22Rv1 (cell line): ENCODE results near the gene RTCB.

ENCODE experiments used
- H3K27ac ChIP-seq: fragments of 450-650 bp; 2 replicates; pipeline ENCODE4 v1.5.1; 2017
- ZFX ChIP-seq: fragments of 450-650 bp; IDR thresholded peaks from 2 replicates; pipeline ENCODE4 v1.6.1; 2017; ENCODE audit warnings: antibody characterized with exemption, borderline replicate concordance
- TF ChIP-seq, protein P1 (sequence below): fragments of 450-650 bp; IDR thresholded peaks from 2 replicates; pipeline ENCODE4 v1.5.1; 2017; ENCODE audit warnings: mild to moderate bottlenecking

The RTCB gene

DNA sequence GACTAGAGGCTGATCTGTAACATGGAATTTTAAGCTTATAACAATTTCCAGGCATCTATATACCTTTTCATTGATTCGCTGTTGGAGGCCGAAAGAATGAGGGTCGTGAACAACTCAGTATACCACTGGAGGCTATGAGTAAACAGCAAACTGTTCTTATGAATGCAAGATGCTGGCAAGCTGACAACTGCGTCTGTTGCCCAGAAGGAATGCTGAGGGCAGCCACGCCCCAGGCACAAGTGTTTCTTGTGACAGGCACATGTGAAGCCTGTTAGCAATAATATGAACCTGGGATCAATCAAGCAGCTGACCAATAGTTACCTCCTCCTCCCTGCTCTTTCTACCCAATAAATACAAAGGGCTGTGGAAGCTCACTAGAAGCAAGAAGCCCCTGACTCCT lies 15.3 kb downstream of the RTCB start:
- H3K27ac ChIP-seq, result no peak overlapping the region
- TF ChIP-seq, protein P1, sequence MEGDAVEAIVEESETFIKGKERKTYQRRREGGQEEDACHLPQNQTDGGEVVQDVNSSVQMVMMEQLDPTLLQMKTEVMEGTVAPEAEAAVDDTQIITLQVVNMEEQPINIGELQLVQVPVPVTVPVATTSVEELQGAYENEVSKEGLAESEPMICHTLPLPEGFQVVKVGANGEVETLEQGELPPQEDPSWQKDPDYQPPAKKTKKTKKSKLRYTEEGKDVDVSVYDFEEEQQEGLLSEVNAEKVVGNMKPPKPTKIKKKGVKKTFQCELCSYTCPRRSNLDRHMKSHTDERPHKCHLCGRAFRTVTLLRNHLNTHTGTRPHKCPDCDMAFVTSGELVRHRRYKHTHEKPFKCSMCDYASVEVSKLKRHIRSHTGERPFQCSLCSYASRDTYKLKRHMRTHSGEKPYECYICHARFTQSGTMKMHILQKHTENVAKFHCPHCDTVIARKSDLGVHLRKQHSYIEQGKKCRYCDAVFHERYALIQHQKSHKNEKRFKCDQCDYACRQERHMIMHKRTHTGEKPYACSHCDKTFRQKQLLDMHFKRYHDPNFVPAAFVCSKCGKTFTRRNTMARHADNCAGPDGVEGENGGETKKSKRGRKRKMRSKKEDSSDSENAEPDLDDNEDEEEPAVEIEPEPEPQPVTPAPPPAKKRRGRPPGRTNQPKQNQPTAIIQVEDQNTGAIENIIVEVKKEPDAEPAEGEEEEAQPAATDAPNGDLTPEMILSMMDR, result no peak
- no peak for TF ChIP-seq ZFX

DNA sequence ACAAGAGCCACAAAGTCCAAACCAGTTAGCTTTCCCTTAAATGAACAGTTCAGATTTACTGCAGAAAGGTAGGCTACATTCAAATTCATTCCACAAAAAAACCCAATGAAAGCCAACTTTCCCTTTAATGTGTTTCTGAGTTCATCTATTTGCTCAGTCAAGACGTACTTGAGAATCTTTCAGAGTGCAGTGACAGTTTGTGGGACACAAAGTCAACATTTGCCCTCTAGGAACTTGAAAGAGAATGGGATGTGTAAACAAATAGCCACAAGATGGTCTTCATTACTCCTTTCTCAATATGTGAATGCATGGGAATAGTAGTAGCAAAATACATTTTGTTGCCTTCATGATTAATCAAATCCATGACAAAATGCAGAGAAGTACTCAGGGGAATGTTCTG lies 15.8 kb downstream of the RTCB start:
- no peak overlapping the region for H3K27ac ChIP-seq
- TF ChIP-seq, protein P1, result no peak
- TF ChIP-seq ZFX, result no peak

DNA sequence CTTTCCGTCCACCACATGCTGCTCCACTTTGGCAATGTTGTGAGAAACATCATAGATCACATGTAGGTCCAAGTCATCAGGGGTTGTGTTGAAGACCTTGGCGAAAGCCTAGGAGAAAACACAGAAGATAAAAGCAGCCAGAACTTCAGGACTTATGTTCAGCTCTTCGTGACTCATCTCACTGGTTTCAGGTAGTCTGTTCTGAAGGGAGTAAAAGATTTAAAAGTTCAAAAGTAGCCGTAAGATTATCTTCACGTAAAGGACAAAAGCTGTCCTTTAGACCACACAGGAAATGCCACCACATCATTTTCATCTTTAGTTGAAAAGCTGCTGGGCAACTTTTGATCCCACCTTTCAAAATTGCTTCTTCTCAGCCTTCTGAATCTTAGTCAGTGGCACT lies 16.9 kb downstream of the RTCB start:
- TF ChIP-seq ZFX, result no peak
- TF ChIP-seq, protein P1, result no peak
- H3K27ac ChIP-seq, result no peak overlapping the region

DNA sequence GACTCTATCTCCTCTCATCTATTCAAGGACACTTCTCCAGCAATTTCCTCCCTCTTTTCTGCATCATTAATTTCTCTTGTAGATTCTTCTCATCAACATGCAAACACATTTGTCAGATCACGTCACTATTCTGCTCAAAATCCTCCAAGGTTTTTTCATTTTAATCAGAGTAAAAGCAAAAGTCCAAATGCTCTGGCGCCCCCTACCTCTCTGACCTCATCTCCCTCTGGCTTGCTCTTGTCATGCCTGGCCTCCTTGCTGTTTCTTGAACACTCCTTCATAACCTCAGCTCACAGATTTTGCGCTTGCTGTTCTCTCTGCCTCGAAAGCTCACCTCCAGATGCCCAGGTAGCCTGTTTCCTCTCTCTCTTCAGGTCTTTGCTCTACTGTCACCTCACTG lies 22.4 kb downstream of the RTCB start:
- TF ChIP-seq, protein P1, result peak; percentile 73
- TF ChIP-seq ZFX, result no peak
- no peak overlapping the region for H3K27ac ChIP-seq

DNA sequence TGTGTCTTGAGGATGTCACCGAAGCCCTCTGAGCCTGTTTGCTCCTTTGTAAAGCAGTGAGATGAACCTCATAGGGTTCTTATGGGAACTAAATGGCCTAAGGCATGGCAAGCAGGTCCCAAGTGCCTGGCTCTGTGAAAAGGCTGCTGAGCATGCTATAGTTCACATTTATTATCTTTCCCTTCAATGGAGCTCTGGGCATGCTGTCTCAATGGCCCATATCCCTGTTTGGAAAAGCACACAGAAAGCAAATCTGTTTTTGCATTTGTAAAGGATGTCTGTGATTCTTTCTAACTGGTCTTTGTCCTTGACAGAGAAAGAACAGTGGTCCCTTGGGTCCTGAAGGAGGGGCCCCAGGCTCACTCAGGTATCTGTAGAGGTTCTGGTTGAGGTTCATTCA lies 26.4 kb downstream of the RTCB start:
- TF ChIP-seq ZFX, result no peak
- TF ChIP-seq, protein P1, result no peak
- H3K27ac ChIP-seq, result no peak overlapping the region

DNA sequence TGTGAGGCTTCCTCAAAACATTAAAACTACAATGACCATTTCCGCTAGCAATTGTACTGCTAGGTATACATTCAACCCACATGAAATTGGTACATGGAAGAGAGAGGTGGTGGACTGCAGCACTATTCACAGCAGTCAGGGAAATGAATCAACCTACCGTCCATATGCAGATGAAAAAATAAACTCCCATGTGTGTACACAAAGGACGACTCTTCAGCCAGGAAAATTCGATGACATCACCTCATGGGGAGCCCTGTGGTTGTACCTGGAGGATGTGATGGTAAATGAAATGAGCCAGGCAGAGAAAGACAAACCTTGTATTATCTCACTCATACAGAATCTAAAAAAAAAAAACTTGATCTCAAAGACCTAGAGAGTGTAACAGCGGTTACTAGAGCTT lies 31.1 kb downstream of the RTCB start:
- TF ChIP-seq, protein P1, result no peak
- no peak for TF ChIP-seq ZFX
- H3K27ac ChIP-seq, result no peak overlapping the region

DNA sequence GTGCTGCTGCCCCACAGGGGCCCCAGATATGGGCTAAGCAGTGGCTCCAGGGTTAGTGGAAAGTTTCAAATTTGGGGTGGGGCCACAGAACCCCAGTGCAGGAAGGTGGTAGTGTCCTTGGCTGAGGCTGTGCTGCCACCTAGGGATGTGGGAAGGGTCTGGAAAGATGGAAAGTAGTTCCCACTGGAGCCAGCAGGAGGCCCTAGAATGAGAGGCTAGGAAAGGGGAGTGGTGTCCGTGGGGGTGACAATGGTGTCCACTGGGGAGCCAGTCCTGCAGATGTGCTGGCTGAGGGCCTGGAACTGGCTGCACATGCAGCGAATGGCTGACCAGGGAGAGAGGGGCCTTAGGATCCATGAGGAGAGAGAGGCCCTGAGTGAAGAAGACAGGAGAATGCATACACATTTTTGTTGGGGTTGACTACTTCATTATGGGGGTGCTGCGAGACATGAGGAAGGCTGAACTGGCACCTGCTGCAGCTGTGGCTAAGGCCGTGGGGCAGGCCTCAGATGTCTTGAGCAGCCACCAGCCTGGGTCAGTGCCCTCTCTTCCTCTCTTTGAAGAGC lies 33.3 kb downstream of the RTCB start:
- H3K27ac ChIP-seq, result no peak overlapping the region
- TF ChIP-seq ZFX, result no peak
- TF ChIP-seq, protein P1, result peak; percentile 67
